Measurements from ENCODE around the gene HELB.
A peak's percentile ranks its signal among the peaks of the same experiment; 100 is the strongest.

The HELB gene

GRCh38 chr12:66304296-66304900, 2.1 kb downstream of the HELB start:
- peak; percentile 12 for DNase-seq

- DNase-seq: no peak
These were observed 7.3 kb downstream of the HELB start for GRCh38 chr12:66309606-66310005.

- no peak for DNase-seq
These were observed 9.9 kb downstream of the HELB start for GRCh38 chr12:66312189-66312588.

- no peak for DNase-seq
These were observed 12.0 kb downstream of the HELB start for GRCh38 chr12:66314278-66314677.

GRCh38 chr12:66319266-66319954, 17.1 kb downstream of the HELB start:
- no peak for DNase-seq

GRCh38 chr12:66320996-66321395, 18.7 kb downstream of the HELB start:
- DNase-seq: no peak

- no peak for DNase-seq
These were observed 19.1 kb downstream of the HELB start for GRCh38 chr12:66321435-66321834.

- DNase-seq: no peak
These were observed 20.7 kb downstream of the HELB start for GRCh38 chr12:66323017-66323416.

- no peak for DNase-seq
These were observed 27.6 kb downstream of the HELB start for GRCh38 chr12:66329941-66330340.

GRCh38 chr12:66331016-66331415, 28.7 kb downstream of the HELB start:
- no peak for DNase-seq

GRCh38 chr12:66331814-66332213, 29.5 kb downstream of the HELB start:
- no peak for DNase-seq

- no peak for DNase-seq
These were observed 33.5 kb downstream of the HELB start for GRCh38 chr12:66335746-66336145.

- no peak for DNase-seq
These were observed 35.2 kb downstream of the HELB start for GRCh38 chr12:66337381-66338010.

GRCh38 chr12:66340131-66340530, 37.8 kb downstream of the HELB start:
- DNase-seq: no peak

GRCh38 chr12:66341126-66341525, 38.8 kb downstream of the HELB start:
- no peak for DNase-seq

- no peak for DNase-seq
These were observed 42.9 kb downstream of the HELB start for GRCh38 chr12:66345212-66345611.

- DNase-seq: no peak
These were observed 43.7 kb downstream of the HELB start for GRCh38 chr12:66345956-66346355.

GRCh38 chr12:66351301-66351700, 49.0 kb downstream of the HELB start:
- DNase-seq: no peak

GRCh38 chr12:66352197-66352596, 49.9 kb downstream of the HELB start:
- no peak for DNase-seq

- DNase-seq: no peak
These were observed 50.6 kb downstream of the HELB start for GRCh38 chr12:66352899-66353298.

- DNase-seq: no peak
These were observed 52.0 kb downstream of the HELB start for GRCh38 chr12:66354291-66354690.

- DNase-seq: no peak
These were observed 57.0 kb downstream of the HELB start for GRCh38 chr12:66359300-66359699.

GRCh38 chr12:66361703-66362102, 59.4 kb downstream of the HELB start:
- DNase-seq: no peak

- no peak for DNase-seq
These were observed 63.6 kb downstream of the HELB start for GRCh38 chr12:66365718-66366490.
